GM12892 (cell line): ENCODE measurements around the gene TDRD3.

Experiments
- DNase-seq: peaks from one replicate; pipeline ENCODE4 v3.0.0; 2011; ENCODE audit not compliant: insufficient read length
- FAIRE-seq: peaks from 2 replicates; lab custom pipeline; 2011; peaks lifted over from hg19 to GRCh38; lab: Jason Lieb, UNC
- POLR2A ChIP-seq: IDR thresholded peaks from 2 replicates; pipeline ENCODE4 v1.6.1; 2011; ENCODE audit warnings: low read depth, low read length, control low read depth
- POLR2AphosphoS5 ChIP-seq: IDR thresholded peaks from 2 replicates; pipeline ENCODE4 v1.6.1; 2011; ENCODE audit warnings: low read depth, low read length, control low read depth
- TAF1 ChIP-seq: IDR thresholded peaks from 2 replicates; pipeline ENCODE4 v1.6.1; 2011; ENCODE audit warnings: low read depth, mild to moderate bottlenecking, control low read depth, low read length, borderline replicate concordance

The TDRD3 gene

DNA sequence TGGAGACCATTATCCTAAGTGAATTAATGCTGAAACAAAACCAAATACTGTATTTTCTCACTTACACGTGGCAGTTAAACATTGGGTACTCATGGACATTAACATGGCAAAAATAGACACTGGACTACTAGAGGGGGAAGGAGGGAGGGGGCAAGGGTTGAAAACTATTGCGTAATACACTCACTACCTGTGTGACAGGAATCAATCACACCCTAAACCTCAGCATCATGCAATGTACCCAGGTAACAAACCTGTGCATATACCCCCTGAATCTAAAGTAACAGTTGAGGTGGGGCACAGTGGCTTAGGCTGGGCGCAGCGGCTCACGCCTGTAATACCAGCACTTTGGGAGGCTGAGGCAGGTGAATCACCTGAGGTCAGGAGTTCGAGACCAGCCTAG lies 207.0 kb downstream of the TDRD3 start:
- no peak for TF ChIP-seq POLR2AphosphoS5
- TF ChIP-seq POLR2A, result no peak
- TF ChIP-seq TAF1, result no peak
- FAIRE-seq, result no peak
- DNase-seq, result no peak

DNA sequence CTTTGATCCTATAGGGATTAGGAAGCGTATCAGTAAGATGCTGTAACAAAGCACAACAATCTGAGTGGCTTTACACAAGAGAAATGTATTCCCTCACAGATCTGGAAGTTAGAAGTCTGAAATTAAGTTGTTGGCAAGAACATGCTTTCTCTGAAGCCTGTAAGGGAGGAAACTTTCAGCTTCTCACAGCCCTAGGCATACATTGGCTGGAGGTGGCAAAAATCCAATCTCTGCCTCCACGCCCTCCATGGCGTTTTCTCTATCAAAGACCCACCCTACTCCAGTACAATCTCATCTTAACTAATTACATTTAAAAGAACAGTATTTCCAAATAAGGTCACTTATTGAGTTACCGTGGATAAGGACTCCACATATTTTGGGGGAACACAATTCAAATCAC lies 211.9 kb downstream of the TDRD3 start:
- no peak for TF ChIP-seq POLR2A
- no peak for TF ChIP-seq TAF1
- no peak for TF ChIP-seq POLR2AphosphoS5
- FAIRE-seq, result no peak
- DNase-seq, result no peak

DNA sequence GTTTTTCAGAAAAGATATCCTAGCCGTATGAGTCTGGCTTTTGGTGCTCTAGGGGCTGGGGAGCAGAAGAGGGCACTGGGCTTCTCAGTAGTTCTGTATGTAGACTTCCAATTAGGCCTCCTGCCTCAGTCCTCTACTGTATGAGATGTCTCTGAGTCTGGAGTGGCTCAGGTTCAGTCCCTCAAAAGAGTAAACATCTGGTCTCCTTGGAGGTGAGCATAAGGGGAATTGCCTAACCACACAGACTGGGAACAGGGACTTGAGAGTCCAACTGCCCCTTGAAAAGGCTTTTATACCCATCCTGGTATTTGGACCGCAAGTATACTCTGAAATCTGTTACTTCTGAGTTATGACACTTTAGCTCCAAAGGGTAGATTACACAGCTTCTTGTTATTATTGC lies 214.5 kb downstream of the TDRD3 start:
- no peak for TF ChIP-seq POLR2AphosphoS5
- no peak for TF ChIP-seq TAF1
- TF ChIP-seq POLR2A, result no peak
- no peak for FAIRE-seq
- DNase-seq, result no peak

DNA sequence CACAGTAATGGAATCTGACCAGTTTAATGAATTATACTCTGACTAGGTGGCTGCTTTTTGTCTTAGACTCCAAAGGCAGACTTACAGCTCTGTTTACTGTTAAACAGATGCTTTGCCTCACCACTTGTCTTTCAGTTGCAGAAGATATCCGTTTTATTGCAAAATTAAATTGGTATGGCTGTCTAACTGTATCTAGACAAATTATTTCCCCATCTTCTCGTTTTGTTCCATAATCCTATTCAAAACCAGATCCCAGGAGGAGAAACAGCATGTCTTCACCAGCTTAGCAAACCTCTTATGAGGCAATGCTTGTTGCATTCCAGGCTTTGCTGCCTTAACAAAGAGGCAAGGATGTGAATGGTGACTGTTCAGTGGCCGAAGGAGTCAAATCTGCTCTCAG lies 215.6 kb downstream of the TDRD3 start:
- FAIRE-seq (no peak), DNase-seq (no peak)
- TF ChIP-seq POLR2AphosphoS5, result no peak
- TF ChIP-seq POLR2A, result no peak
- TF ChIP-seq TAF1, result no peak

- DNase-seq (no peak), FAIRE-seq (no peak)
- TF ChIP-seq TAF1, result no peak
- TF ChIP-seq POLR2A, result no peak
- no peak for TF ChIP-seq POLR2AphosphoS5
Observed at GRCh38 chr13:60613080-60613479, 216.1 kb downstream of the TDRD3 start.

DNA sequence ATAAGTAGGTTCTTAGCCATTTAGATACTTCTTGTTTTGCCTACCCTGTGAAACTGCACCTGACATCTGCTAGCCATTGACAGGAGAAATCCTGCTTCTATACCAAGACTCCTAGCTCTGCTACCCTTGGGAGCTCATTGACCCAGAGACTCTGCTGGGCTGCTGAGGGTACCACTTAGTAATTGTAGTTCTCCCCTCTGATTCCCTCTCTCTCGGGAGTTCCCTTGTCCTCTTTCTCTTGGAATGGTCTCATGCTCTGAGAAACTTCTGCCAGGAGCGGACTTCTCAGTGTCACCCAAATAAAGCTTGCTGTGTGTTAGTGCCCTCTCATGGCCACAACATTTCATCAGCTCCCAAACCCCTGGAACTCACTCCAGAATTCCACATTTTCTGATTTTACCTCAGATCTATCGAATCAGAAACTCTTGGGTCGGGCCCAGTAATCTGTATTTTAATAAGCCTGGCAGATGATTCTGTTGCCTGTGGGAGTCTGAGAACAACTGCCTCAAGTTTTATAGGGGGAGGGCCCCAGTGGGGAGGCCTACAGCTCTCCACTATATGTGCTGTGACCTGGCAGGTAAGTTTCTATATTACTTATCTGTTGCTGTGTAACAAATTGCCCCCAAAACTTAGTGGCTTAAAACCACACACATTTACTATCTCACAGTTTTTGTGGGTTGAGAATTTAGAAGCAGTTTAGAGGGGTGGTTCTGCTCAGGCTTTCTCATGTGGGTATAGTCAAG lies 221.1 kb downstream of the TDRD3 start:
- no peak for TF ChIP-seq TAF1
- no peak for TF ChIP-seq POLR2AphosphoS5
- no peak for TF ChIP-seq POLR2A
- FAIRE-seq, result no peak
- DNase-seq, result no peak

DNA sequence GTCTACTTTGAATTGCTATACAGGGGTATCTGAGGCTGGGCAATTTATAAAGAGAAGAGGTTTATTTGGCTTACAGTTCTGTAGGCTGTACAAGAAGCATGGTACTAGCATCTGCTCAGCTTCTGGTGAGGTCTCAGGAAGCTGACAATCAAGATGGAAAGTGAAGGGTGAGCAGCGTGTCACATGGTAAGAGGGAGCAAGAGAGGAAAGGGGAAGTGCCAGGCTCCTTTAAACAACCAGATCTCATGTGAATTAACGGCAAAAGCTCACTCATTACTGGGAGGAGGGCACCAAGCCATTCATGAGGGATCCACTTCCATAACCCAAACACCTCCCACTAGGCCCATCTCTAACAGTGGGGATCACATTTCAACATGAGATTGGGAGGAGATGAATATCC lies 222.4 kb downstream of the TDRD3 start:
- DNase-seq (no peak), FAIRE-seq (no peak)
- TF ChIP-seq POLR2AphosphoS5, result no peak

DNA sequence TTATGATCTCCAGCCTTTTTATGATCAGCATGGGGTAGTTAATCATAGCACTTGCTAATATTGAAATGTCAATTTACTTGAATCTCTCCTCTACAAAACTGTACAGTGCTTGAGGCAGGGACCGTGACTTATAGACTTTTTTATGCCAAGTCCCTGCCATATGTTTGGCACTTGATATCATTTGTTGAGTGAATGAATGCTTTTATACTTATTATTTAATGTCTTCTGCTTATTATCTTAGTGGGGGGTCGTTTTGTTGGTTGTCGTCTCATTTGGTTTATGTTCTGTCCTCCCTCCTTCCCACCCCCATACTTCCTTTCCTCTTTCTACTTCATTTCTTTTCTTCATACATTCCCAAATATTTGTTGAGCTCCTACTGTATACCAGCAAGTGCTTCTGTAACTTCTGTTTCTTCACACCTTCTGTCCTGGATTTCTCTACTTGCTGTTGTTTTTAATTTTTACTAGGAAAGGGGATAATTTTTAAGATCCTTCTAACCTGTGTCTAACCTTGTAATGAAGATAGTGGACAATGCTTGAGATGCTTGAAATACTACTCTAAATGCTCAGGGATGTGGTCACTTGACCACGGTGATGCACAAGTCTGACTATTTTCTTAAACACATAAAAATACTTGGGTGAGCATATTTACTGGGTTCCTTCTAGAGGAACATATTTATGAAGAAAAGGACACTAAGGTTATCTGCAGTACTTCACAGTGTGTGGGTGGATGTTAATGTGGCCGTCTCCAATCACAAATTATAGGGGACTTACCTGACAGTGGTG lies 223.8 kb downstream of the TDRD3 start:
- DNase-seq (no peak), FAIRE-seq (no peak)

DNA sequence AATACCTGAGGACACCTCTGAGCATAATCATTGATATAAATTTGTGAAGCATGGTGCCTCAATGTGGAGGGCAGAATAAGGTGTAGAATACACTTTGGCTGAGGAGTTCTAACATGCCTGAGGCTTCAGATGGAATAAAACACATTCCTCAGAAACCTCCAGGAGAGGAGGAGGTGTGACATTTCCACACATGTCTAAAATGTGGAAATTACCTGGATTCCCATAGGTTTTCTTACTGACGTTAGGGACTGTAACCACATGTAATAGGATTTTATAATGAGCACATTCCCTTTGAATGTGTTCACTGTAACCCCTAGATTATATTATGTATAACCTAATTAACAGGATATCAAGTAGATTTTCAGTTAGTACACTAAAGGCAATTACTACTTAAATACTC lies 226.1 kb downstream of the TDRD3 start:
- FAIRE-seq, result no peak
- DNase-seq, result no peak
- TF ChIP-seq POLR2A (no peak), POLR2AphosphoS5 (no peak), TAF1 (no peak)

More for the DNA sequence above, 223.8 kb downstream of the TDRD3 start:
- no peak for TF ChIP-seq TAF1
- TF ChIP-seq POLR2A, result no peak
- TF ChIP-seq POLR2AphosphoS5, result no peak
